Right atrium auricular region (tissue), 2 donors: ENCODE results near the gene NHLRC2. TPM values are rescaled to one million over a fixed set of nuclear protein-coding genes. Genes with fewer than 3 reads are reported as not detected.
A peak's percentile ranks its signal among the peaks of the same experiment; 100 is the strongest.

Experiments
- DNase-seq: peaks from one replicate; pipeline ENCODE4 v3.0.0-alpha.2; 2019; ENCODE audit warnings: low spot score
- H3K27ac ChIP-seq, 2 donors: fragments of 200-600 bp; sonication (generic); 1 replicate in 1 of 2; 2 replicates in 1 of 2; pipeline ENCODE4 v1.5.1; 2016 to 2019
- H3K27me3 ChIP-seq, 2 donors: fragments of 200-600 bp; sonication (generic); one replicate each; pipeline versions ENCODE4 v1.5.1 to v1.6.0; 2017 to 2019
- H3K36me3 ChIP-seq: fragments of 200-600 bp; sonication (generic); one replicate; pipeline ENCODE4 v1.5.1; 2016
- H3K4me1 ChIP-seq, 2 donors: fragments of 200-600 bp; sonication (generic); one replicate each; pipeline versions ENCODE4 v1.5.1 to v1.6.0; 2017 to 2019
- H3K4me3 ChIP-seq, 2 donors: fragments of 200-600 bp; sonication (generic); 1 replicate in 1 of 2; 2 replicates in 1 of 2; pipeline ENCODE4 v1.5.1; 2017 to 2019; ENCODE audit warnings: mild to moderate bottlenecking in 1 of 2, moderate library complexity in 1 of 2
- H3K9me3 ChIP-seq, 2 donors: fragments of 200-600 bp; sonication (generic); one replicate each; pipeline ENCODE4 v1.5.1; 2019
- total RNA-seq, 2 donors: library from RNA; depleted of rRNA; stranded (reverse); fragments of >200 nt; gene quantifications; one replicate each; pipeline ENCODE4 v1.1.0, GENCODE V29; 2016
- TF ChIP-seq, protein P1 (sequence below), 2 donors: fragments of 200-600 bp; sonication (generic); IDR thresholded peaks; one replicate each; pipeline ENCODE4 v1.5.1; 2019; ENCODE audit warnings: antibody characterized with exemption in 2 of 2

Gene NHLRC2
- total RNA-seq, 2 donors from 2014 or later = 38.6 to 74.8 TPM

DNA sequence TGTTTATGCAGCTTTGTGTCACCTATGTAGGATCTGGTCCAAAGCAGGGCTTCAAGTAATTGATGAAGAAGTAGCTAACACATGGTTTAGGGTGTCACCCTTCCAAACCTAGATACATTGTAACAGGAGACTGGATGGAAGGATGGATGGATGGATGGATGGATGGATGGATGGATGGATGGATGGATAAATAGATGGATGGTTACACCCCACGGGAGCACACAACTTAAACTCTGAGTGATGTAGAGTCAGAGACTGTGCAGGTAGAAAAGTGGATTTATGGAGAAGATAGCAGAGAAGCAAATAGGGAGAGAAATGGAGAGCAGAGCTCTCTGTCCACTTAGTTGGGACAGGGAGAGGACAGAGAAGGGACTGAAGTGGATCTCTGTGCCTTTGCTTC, 78.4 kb downstream of the NHLRC2 start:
- Histone ChIP-seq H3K4me1 (no peaks in the 10 kb centered on the region), H3K36me3 (no peaks in the 10 kb centered on the region), H3K27ac (no peak overlapping the region), H3K27me3 (no peaks in the 10 kb centered on the region), H3K9me3 (no peaks in the 10 kb centered on the region), H3K4me3 (no peak overlapping the region)
- DNase-seq = no peak
- TF ChIP-seq, protein P1, sequence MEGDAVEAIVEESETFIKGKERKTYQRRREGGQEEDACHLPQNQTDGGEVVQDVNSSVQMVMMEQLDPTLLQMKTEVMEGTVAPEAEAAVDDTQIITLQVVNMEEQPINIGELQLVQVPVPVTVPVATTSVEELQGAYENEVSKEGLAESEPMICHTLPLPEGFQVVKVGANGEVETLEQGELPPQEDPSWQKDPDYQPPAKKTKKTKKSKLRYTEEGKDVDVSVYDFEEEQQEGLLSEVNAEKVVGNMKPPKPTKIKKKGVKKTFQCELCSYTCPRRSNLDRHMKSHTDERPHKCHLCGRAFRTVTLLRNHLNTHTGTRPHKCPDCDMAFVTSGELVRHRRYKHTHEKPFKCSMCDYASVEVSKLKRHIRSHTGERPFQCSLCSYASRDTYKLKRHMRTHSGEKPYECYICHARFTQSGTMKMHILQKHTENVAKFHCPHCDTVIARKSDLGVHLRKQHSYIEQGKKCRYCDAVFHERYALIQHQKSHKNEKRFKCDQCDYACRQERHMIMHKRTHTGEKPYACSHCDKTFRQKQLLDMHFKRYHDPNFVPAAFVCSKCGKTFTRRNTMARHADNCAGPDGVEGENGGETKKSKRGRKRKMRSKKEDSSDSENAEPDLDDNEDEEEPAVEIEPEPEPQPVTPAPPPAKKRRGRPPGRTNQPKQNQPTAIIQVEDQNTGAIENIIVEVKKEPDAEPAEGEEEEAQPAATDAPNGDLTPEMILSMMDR (IDR thresholded peaks at IDR 0.05) = no peak

DNA sequence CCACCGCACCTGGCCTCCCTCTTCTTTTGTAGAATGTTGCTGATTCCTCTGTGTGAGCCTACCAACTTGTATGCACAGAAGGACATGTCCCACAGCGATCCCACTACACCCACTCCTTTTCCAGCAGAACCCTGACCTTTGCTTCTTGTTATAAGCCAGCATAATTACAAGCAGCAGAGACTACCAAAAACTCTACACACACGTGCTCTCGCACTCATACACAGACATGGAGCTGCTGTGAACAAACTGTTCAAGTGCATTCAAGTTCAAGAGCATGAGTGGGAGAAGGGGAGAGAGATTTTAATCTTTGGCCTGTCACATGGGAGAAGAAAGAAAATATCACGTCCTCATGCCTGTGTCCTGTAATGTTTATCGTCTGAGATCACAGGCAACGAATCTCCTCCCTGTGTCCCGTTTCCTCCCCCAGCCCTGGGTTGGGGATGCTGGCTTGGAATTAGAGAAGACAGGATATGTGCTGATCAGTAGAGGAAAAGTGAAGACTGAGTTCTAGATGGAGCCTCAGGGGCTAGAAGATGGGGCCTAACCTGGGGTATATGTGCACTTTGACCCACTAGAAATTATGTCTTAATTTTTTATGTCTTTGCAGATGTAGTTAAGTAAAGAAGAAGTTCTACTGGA, 79.6 kb downstream of the NHLRC2 start:
- H3K27me3 ChIP-seq = no peaks in the 10 kb centered on the region
- no peaks in the 10 kb centered on the region for H3K36me3 ChIP-seq
- H3K27ac ChIP-seq = no peak overlapping the region
- no peak overlapping the region for H3K4me3 ChIP-seq
- TF ChIP-seq, protein P1 (IDR thresholded peaks at IDR 0.05) = no peak
- H3K9me3 ChIP-seq = no peaks in the 10 kb centered on the region
- no peak for DNase-seq
- H3K4me1 ChIP-seq = no peaks in the 10 kb centered on the region

DNA sequence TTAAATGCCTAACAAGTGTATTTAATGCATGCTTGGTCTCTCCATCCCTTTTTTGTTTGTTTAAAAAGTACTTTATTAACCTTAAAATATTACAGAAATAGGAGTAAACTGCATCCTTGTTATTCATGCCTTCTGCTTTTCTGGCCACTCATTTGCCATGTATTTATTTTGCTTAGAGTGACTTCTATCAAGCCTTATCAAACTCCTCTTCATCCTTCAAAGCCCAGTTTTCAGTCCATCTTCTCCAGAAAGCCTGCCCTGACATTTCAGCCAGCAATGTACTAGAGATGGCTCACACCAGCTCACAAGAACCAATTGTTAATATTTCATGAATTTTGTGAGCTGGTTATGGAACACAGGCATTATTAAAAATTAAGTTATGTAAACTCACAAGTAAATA, 82.8 kb downstream of the NHLRC2 start:
- no peaks in the 10 kb centered on the region for H3K27me3 ChIP-seq
- H3K9me3 ChIP-seq = no peaks in the 10 kb centered on the region
- DNase-seq = no peak
- no peak overlapping the region for H3K4me3 ChIP-seq
- TF ChIP-seq, protein P1 (IDR thresholded peaks at IDR 0.05) = no peak
- H3K4me1 ChIP-seq = no peaks in the 10 kb centered on the region
- no peak overlapping the region for H3K27ac ChIP-seq
- H3K36me3 ChIP-seq = no peaks in the 10 kb centered on the region

DNA sequence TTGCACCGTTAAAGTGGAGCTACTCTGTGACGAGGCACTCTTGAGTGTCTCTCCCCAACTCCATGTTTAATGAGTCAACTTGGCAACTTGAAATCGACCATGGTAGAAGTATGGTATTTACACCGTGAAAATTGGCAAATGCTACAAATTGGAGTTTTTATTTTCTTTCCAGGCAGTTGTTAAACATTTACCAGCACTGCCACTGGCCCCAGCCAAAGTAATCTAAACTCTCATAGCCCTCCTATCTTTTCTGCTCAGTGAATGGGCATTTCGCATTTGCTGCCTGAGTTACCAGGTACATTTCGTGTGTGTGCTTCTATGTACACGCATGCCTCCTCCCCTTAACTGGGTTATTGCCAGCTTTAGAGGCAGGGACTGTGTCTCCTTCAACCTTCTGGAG, 83.3 kb downstream of the NHLRC2 start:
- H3K36me3 ChIP-seq = no peaks in the 10 kb centered on the region
- TF ChIP-seq, protein P1 (IDR thresholded peaks at IDR 0.05) = no peak
- H3K27ac ChIP-seq = no peak overlapping the region
- no peak overlapping the region for H3K4me3 ChIP-seq
- H3K4me1 ChIP-seq = no peaks in the 10 kb centered on the region
- H3K9me3 ChIP-seq = no peaks in the 10 kb centered on the region
- DNase-seq = no peak
- H3K27me3 ChIP-seq = no peaks in the 10 kb centered on the region

DNA sequence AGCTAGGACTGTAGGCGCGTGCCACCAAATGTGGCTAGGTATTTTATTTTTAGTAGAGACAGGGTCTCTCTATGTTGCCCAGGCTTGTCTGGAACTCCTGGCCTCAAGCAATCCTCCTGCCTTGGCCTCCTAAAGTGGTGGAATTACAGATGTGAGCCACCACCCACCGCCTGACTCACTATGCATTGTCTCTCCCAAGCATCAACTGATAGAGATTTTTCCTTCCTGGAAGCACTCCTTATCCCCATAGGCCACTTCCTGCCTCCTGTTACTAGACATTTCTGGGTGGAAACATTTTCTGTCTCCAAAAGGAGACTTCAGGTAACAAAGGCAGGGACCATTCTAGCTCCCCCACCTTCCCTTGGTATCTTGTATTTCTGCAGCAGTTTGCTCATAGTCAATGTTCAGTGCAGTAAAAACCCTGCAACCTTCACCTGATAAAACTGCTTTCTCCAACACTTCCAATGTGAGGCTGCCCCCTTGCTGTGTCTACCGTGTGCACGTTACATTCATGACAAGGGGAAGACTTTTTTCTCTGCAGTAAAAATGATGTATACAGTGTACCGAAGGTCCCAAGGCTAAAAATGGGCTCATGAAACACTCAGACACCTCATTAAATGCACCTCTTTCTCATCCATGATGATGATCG, 84.9 kb downstream of the NHLRC2 start:
- TF ChIP-seq, protein P1 (IDR thresholded peaks at IDR 0.05) = no peak
- Histone ChIP-seq H3K27me3 (no peaks in the 10 kb centered on the region), H3K4me1 (no peaks in the 10 kb centered on the region), H3K27ac (no peak overlapping the region), H3K36me3 (no peaks in the 10 kb centered on the region), H3K4me3 (no peak overlapping the region), H3K9me3 (no peaks in the 10 kb centered on the region)
- peak; percentile 23 for DNase-seq
